ENCODE results near the gene ST3GAL6.

GRCh38 chr3:98713984-98714383 lies 49.2 kb upstream of the ST3GAL6 start:
- TF ChIP-seq NFATC3 (IDR thresholded peaks at IDR 0.05) (no peak), ZNF780A (CRISPR knock-in tag; IDR thresholded peaks at IDR 0.05) (no peak), ATF3 (IDR thresholded peaks at IDR 0.05) (no peak), ATF3 (CRISPR knock-in tag; conservative IDR thresholded peaks at IDR 0.05) (no peak), MCM5 (IDR thresholded peaks at IDR 0.05; ENCODE audit: low read depth) (no peak), MAFG (tag; conservative IDR thresholded peaks at IDR 0.05) (no peak), EZH2 (IDR thresholded peaks at IDR 0.05; ENCODE audit: borderline replicate concordance, low read depth, low read length) (no peak)

Data from K562 (cell line).